ELR (cell line): ENCODE results near the gene PITPNM1.
"Not testable (repeated sequence)": the region's sequence is repeated elsewhere in the genome, so short reads cannot be mapped to it uniquely, and the experiment has no call there.

Experiments
- DNase-seq: peaks from one replicate; pipeline ENCODE4 v3.0.0-alpha.2; 2015; ENCODE audit warnings: low read depth

PITPNM1 gene

GRCh38 chr11:67523556-67524479, 18.7 kb upstream of the PITPNM1 start:
- DNase-seq, result no peak

- DNase-seq, result no peak
Observed at GRCh38 chr11:67522844-67523555, 17.8 kb upstream of the PITPNM1 start, which contains the start of gene CABP2. Gene CABP2, minus strand, starts transcription at chr11:67523446. Its CDS starts 120 bp downstream, at chr11:67523326.

GRCh38 chr11:67522338-67522737, 17.2 kb upstream of the PITPNM1 start:
- DNase-seq, result no peak

DNA sequence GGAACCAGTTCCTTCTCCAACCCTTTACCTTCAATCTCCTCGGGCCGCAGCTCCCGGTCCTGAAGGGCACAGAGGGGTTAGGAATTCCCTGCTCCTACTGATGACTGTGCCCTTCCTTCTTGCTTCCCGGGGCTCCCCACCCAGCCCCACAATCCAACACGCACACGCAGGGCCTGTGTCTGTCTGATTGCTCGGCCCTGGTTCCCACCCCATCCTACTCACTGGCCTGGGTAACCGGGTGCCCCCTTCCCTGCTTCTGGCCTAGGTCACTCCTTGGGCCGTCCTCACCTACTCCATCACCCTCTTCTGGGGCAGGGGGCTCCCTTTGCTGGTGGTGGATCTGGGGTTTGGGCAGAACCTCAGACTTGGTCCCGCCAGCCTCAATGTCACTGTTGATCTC, 16.8 kb upstream of the PITPNM1 start:
- no peak for DNase-seq

- DNase-seq, result no peak
Observed at GRCh38 chr11:67520856-67521824, 16.0 kb upstream of the PITPNM1 start.

- DNase-seq, result no peak
Observed at GRCh38 chr11:67519726-67520125, 14.6 kb upstream of the PITPNM1 start.

- DNase-seq, result no peak
Observed at GRCh38 chr11:67517784-67518552, 12.8 kb upstream of the PITPNM1 start.

DNA sequence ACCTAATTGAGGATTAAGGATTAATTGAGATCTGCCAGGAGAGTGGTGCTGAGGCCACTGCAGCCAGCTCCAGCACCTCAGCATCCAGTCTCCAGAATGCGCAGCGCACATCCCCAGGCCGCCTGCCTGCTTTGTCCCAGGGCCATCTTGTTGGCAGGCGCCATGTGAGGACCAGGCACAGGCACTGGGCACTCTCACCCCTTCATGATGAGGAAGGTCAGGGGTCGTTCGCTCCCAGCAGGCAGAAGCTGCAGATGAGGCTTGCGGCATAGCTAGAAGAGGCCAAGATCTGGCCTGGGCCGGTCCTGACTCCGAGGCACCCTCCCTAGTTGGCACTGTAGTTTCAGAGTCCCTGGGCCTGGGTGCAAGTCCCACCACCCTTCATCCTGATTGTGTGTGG, 11.6 kb upstream of the PITPNM1 start:
- DNase-seq, result no peak

GRCh38 chr11:67514116-67514515, 9.0 kb upstream of the PITPNM1 start:
- DNase-seq, result no peak

DNA sequence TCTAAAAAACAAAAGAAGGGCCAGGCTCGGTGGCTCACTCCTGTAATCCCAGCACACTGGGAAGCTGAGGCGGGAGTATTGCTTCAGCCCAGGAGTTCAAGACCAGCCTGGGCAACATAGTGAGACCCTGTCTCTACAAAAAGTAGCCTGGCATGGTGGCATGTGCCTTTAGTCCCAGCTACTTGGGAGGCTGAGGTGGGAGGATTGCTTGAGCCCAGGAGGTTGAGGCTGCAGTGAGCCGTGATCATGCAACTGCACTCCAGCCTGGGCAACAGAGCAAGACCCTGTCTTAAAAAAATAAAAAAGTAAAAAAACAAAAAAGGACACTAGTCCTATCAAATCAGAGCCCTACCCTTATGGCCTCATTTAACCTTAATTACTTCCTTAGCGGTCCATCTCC, 6.4 kb upstream of the PITPNM1 start:
- DNase-seq, result not testable (repeated sequence)

DNA sequence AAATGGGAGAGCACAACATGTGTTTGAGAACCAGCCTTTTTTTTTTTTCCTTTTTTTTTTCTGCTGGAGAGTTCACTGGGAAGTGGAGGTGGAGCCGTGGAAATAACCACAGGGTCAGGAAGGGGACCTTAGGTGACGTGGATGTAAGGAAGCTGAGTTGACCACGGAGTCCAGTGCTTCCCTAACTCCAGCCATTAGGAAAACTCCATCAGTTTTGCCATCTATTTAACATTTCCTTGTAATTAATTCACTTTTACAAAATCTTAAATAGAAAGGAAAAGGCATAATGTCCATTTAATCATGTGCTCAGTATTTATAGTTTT, 4.8 kb upstream of the PITPNM1 start:
- DNase-seq, result peak; percentile 31

DNA sequence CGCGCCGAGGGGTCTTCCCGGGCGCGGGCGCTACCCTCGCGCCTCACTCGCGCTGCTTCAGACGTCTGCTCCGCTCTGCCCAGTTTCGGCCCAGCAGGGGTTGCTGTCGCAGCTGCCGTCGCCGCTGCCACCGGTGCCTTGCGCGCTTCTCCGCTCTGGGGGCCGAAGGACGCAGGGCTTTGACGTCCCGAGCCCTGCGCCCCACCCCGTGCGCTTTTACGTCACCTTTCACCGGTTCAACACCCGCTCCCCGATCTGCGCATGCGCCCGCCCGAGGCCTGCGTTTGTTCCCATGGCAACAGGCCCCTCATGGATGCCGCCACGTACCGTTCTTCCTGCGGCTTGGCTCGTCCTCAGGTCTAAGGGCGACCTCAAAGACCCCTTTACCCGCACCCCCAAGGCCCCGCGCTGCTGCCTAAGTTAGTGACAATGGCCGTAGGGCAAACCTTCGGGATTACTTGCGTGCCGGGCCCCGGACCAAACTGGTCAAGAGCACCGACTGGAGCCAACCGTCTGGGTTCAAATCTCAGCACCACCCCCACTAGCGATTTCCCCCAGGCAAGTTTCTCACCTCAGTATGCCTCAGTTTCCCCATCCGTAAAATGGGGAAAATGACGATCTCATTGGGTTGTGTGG, 3.4 kb upstream of the PITPNM1 start:
- peak; percentile 98 for DNase-seq

DNA sequence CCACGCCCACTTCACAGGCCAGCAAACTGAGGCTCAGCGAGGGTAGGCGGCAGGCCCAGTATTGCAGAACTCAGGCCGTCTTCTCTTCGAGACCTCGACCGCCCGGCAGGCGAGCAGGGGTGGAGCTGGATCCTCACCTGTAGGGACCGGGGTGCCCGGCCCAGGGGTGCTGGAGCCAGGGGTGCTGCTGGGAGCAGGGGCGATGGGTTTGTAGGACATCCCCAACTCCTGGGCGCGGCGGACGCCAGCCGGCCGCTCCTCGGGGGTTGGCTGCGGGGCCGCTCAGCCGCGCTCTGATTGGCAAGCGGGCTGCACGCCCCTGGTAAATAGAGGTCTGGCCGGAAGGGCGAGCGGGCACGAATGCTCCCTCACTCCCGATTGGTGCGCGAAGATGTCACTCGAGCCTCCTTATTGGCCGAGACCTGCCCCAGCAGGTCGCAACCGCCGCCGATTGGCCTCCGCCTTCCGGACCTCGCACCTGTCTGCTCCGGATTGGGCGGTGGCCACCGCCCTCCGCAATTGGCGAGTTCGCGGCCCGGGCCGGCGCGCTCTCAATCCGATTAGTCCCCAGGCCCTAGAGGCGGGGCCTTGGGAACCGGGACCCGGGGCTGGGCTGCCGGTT, 2.8 kb upstream of the PITPNM1 start, which contains the start of gene CDK2AP2:
TSS of gene CDK2AP2 (minus strand) at position 299 of the 622 bp plus-strand sequence. CDS start at position 219, 80 bp downstream.
- DNase-seq, result peak; percentile 100

DNA sequence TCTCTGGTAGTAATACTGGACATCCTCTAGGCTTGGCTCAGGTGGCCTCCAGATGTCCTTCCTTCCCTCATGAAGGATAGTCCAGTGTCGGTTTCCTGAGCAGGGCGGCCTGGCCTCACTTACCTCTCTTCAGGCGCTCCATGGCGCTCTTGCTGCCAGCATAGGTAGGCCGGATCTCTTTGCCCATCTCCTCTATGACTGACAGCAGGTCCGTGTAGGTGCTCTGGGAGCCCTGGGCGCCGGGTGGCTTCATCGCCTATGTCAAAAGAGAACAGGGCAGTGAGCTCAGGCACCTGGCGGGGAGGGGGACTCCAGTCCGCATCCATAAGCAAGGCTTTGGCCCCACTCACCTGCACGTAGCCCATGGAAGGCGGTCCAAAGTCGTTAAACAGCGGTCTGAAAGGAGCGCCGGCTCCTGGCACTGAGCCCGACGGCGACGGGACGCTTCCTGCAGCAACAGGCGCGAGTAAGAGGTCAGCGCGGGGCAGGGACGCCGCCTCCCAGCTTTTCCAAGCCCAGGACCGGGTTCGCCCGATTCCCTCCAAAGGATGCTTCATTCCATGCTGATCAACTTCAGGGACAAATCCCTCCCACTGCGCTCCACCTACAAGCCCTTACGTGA, 2.2 kb upstream of the PITPNM1 start:
- peak; percentile 82 for DNase-seq

- no peak for DNase-seq
Observed at GRCh38 chr11:67506426-67507051, 1.4 kb upstream of the PITPNM1 start.

DNA sequence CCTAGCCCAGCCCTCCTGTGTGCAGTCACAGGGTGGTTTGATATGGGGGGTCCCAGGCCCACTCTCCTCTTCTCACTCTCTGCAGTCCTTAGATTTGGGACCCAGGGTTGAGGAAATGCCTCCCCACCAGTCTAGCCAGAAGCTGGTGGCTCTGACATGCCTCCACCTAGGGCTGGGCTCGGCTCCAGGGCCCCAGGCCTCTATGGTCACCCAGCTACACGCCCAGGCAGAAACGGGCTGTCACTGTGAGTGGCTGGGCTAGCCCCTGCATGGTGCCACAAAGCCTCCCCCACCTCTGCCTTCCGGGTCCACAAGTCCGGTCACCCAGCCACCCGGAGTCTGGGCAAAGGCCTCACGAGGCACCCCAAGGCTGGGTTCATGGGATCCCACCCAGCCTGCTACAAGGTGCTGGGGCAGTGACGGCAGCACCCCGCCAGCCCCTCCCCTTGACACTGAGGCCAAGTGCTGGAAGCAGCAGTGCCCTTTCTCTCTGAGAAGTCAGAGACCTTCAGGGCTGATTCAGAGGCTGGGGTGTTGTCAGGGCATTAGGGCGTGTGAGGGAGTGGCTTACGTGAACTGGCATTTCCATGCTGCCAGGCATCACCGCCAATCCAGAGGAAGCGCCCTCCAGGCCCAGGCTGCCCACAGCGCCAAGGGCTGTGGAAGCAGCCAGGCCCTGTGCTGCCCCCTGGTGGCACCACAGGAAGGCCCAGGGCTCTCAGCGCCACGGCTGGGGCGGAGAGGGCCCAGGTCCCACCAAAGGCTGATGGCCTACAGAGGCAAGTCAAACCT, 638 bp upstream of the PITPNM1 start:
- peak; percentile 94 for DNase-seq

GRCh38 chr11:67504005-67504949, 886 bp downstream of the PITPNM1 start:
- DNase-seq, result peak; percentile 60
